Measurements from ENCODE around the gene ALDH1L1.

ALDH1L1 gene

GRCh38 chr3:126194713-126195305 is 14.4 kb upstream of the ALDH1L1 start:
- no peak for DNase-seq (ENCODE audit: low read depth)

GRCh38 chr3:126191246-126191645 is 10.9 kb upstream of the ALDH1L1 start:
- DNase-seq (ENCODE audit: low read depth), result no peak

DNA sequence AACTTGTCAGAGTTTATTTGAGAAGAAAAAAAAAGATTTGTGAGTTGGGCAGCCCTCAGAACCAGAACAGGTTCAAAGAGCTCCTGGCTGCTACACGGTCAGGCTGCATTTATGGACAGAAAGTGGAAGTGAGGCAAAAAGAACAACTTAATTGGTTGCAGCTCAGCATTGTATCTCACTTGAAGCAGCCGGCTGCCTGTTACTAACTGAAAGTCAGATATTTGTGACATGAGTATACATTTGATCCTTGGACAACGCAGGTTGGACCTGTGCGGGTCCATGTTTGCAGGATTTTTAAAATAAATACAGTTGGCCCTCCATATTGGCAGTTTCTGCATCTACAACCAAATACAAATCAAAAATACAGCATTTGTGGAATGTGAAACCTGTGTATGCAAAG is 7.5 kb upstream of the ALDH1L1 start:
- no peak for DNase-seq (ENCODE audit: low read depth)

GRCh38 chr3:126186749-126187148 is 6.4 kb upstream of the ALDH1L1 start:
- no peak for DNase-seq (ENCODE audit: low read depth)

GRCh38 chr3:126186271-126186670 is 5.9 kb upstream of the ALDH1L1 start:
- DNase-seq (ENCODE audit: low read depth), result no peak

DNA sequence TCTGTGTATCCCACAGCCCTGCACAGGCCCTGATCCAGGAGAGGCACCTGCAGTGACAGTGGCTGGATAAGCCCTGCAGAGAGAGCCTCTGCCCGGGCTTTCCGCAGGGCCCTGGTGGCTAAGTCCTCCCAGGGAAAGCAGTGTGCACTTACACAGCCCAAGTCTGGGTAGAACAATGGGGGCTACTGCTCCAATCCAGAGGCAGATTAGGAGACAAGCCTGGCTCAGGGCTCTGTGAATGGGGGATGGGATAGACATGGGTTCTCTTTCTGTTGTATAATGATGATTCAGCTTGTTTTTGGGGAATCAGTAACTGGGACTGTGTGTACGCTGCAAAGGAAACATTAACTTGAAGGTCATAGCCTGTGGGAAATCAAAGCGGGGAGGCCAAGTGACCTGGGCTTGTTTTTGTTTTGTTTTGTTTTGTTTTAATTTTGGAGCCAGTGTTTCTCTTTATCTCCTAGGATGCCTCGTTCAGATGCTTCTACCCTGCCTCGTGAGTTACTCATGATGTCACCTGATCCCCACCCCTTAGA is 4.1 kb upstream of the ALDH1L1 start:
- DNase-seq (ENCODE audit: low read depth), result no peak

GRCh38 chr3:126181398-126181725 is 976 bp upstream of the ALDH1L1 start:
- DNase-seq (ENCODE audit: low read depth), result no peak

- DNase-seq (ENCODE audit: low read depth), result no peak
Observed at GRCh38 chr3:126179825-126180476, 435 bp downstream of the ALDH1L1 start.

DNA sequence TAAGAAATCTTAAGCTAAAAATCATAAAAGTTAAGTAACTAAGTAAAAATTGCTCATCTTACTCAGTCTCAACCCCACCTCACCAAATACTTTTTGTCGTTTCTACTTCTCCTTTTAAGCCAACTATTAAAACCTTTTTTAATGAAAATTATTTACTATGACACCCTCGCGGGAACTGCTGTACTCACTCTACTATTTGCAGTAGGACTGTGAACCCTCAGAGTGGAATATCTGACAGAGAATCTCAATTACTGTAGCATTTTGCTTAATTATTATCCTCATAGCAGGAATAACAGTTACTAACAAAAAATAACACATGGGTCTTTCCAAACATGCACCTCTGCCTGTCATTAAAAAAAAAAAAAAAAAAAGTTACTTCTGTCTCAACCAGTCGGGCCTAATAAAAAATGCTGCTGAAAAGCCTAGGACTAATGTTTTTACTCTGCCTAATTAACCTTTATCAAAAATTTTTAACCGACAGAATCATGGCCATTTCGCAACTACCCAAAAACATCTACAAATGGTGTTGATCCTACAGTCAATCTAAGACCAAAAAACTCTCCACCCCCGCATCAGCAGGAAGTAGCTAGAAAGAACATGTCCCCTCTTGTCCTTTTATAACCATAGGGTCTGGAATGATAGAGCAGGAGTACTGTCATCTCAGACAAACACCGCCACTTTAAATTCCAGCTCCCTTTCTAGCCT is 10.2 kb downstream of the ALDH1L1 start:
- no peak for DNase-seq (ENCODE audit: low read depth)

- DNase-seq (ENCODE audit: low read depth), result no peak
Observed at GRCh38 chr3:126167566-126167965, 12.8 kb downstream of the ALDH1L1 start.

- DNase-seq (ENCODE audit: low read depth), result no peak
Observed at GRCh38 chr3:126166009-126166408, 14.4 kb downstream of the ALDH1L1 start.

- DNase-seq (ENCODE audit: low read depth), result no peak
Observed at GRCh38 chr3:126161309-126161708, 19.1 kb downstream of the ALDH1L1 start.

- no peak for DNase-seq (ENCODE audit: low read depth)
Observed at GRCh38 chr3:126160243-126161210, 19.9 kb downstream of the ALDH1L1 start.

DNA sequence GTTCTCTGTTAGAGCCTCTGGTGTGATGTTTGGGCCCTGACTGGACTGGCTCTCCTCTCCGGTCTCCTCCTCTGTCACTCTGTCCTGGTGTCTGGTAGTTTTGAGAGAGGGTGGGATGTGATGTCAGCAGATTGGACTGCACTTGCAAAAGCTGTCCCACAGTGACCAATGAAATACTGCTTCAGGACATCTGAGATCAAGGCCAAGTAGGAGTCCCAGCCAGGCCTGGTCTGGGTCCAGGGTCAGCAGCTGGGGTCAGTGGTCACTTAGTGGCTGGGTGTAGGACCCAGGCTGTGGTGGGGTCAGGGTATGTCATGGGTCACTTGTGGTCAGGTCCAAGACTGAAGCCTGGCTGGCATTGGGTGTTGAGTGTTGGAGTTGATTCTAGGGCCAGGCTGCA is 20.9 kb downstream of the ALDH1L1 start:
- no peak for DNase-seq (ENCODE audit: low read depth)

GRCh38 chr3:126158912-126159454 is 21.4 kb downstream of the ALDH1L1 start:
- no peak for DNase-seq (ENCODE audit: low read depth)

DNA sequence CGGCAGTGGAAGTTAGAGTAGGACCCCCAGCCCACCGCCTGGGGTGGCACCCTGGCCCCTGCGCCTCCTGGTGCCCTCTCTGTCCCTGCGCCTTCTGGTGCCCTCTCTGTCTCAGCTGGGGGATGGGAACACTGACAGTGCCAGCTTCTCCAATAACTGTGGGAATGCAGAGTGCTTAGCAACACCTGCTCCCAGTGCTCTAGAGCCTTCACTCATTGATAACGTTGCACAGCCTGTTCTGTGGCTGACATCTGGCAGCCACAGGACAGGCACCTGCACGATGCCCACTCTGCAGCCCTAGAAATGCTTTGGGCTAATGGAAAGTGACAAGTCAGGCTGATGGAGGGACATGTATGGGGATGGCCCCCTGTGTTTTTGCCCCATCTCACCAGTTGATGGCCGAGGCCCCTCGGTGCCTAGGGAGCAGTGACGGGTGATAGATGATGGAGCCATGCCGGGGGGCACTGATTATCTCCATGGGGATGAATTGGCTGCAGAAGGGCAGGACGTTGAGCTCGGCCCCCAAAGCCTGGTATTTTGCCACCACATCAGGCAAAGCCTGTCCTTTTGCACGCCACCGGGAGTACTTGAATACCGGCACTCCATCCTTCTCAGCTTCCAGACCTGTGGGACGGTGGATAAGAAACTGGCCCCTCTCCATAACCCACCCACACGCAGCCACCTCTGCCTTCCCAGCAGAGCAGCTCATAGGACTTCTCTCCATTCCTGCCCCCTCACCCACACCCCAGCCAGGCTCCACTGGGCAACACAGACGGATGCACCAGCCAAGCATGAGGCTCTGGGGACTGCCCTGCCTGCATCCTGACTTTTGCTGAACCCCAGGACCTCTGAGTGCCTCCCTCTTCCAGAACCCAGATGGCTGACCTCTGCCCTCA is 22.1 kb downstream of the ALDH1L1 start:
- no peak for DNase-seq (ENCODE audit: low read depth)

DNA sequence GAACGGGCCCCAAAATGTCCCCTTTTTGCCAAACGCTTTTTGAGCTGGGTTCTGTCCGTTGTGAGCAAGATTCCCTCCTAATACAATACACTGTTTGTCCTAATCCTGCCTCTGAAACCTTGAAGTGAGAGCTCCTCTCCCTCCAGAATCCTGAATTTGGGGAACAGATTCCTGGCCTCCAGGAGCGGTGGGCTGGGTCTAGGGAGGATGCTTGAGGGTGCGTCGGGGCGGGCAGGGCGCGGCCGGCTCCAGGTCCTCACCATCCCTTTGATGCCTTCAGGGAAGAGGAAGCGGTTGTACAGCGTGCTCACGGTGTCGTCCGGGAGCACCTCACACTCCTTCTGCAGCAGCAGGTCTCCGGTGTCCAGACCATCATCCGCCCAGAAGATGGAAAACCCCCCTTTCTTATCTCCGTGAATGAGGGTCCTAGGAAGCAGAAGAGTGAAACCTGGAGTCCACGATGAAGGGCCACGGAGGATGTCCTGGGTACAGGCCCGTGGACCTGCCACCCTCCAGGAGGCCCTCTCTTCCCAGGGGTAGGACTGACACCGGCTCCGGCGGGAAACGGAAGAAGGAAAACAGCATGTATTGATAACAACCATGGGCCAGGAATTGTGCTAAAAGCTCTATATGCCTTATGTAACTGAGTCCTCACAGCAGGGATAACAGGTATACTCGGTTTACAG is 23.2 kb downstream of the ALDH1L1 start:
- no peak for DNase-seq (ENCODE audit: low read depth)

GRCh38 chr3:126156468-126156867 is 23.9 kb downstream of the ALDH1L1 start:
- no peak for DNase-seq (ENCODE audit: low read depth)

DNA sequence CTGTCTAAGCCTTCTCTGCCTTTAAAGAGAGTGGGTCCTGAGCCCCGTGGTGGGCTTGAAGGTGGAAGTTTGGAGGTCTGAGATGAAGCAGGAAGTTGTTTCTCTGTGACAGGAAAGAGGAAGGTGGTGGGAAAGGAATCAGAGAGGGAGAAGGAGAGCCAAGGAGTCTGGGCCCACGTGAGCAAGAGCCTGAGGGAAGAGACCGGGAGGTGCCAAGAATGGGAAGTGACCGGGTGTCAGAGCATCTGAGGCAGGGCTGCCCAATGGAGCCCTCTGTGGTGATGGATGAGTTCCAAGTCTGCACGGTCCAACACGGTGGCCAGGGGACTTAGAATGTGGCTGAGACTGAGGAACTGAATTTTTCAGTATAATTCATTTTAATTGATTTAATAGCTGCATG is 24.6 kb downstream of the ALDH1L1 start:
- no peak for DNase-seq (ENCODE audit: low read depth)

- DNase-seq (ENCODE audit: low read depth), result no peak
Observed at GRCh38 chr3:126155280-126155640, 25.1 kb downstream of the ALDH1L1 start.
